ENCODE results near the gene SLC16A14. TPM values are rescaled to one million over a fixed set of nuclear protein-coding genes. Genes with fewer than 3 reads are reported as not detected.

SLC16A14 gene
- total and polyA plus RNA-seq, 2 of the 8 experiments (the other 6 are each of a cell fraction or from before 2014, with no cell fraction given) = 2.1 to 3.0 TPM

- Histone ChIP-seq H3K27me3 (replicated peaks in 1 of 4; ENCODE audit: control insufficient read depth in 3 of 4, extremely low read depth in 1 of 4, insufficient read depth in 3 of 4, low read length in 3 of 4) (no peaks in the 10 kb centered on the region), H2AFZ (ENCODE audit: low read length) (no peak overlapping the region), H3K4me3 (ENCODE audit: extremely low read depth in 1 of 4, insufficient read depth in 2 of 4, low read depth in 3 of 4, low read length in 4 of 4) (no peak overlapping the region), H3K36me3 (ENCODE audit: control insufficient read depth in 2 of 4, insufficient read depth in 4 of 4, low read length in 3 of 4) (no peaks in the 10 kb centered on the region; a peak in 1 of 8 replicates), H2BK120ac (replicated peaks; ENCODE audit: low read depth, low read length) (no peak overlapping the region), H2BK12ac (ENCODE audit: low read depth, low read length) (no peak overlapping the region), H3K18ac (ENCODE audit: extremely low read depth, low read length) (no peak overlapping the region), H3K27ac (ENCODE audit: low read depth, low read length) (no peak overlapping the region), H3K79me1 (ENCODE audit: low read depth, low read length) (no peaks in the 10 kb centered on the region), H4K5ac (ENCODE audit: insufficient read length, low read depth, low read length) (no peak overlapping the region), H3K23ac (ENCODE audit: insufficient read length) (no peak overlapping the region), H3K9me3 (ENCODE audit: insufficient read depth in 2 of 2, low read depth in 1 of 2, low read length in 1 of 2) (no peaks in the 10 kb centered on the region), H3K79me2 (ENCODE audit: control insufficient read depth in 1 of 2, insufficient read depth in 2 of 2, low read length in 2 of 2) (no peaks in the 10 kb centered on the region), H2AK5ac (ENCODE audit: low read depth, low read length) (no peak overlapping the region), H3K4me1 (replicated peaks in 1 of 4; ENCODE audit: control insufficient read depth in 3 of 4, insufficient read depth in 4 of 4, low read length in 3 of 4) (no peaks in the 10 kb centered on the region), H3K4ac (replicated peaks; ENCODE audit: insufficient read length, low read depth, low read length) (no peak overlapping the region), H3K56ac (replicated peaks; ENCODE audit: insufficient read length, low read depth, low read length) (no peak overlapping the region), H4K8ac (ENCODE audit: extremely low read depth, insufficient read depth, low read length) (no peak overlapping the region), H2BK20ac (ENCODE audit: low read length) (no peak overlapping the region), H4K20me1 (replicated peaks in 1 of 2; ENCODE audit: control insufficient read depth in 1 of 2, insufficient read depth in 2 of 2, low read length in 2 of 2) (no peaks in the 10 kb centered on the region), H3K4me2 (ENCODE audit: insufficient read depth in 1 of 2, low read depth in 2 of 2, low read length in 2 of 2) (no peak overlapping the region), H2BK15ac (ENCODE audit: low read length) (no peak overlapping the region), H2BK5ac (ENCODE audit: low read depth, low read length) (no peak overlapping the region), H3K14ac (ENCODE audit: insufficient read length) (no peak overlapping the region), H3K23me2 (ENCODE audit: low read depth, low read length) (no peaks in the 10 kb centered on the region), H4K91ac (replicated peaks; ENCODE audit: insufficient read length, low read length) (no peak overlapping the region), H3K9ac (replicated peaks in 1 of 4; ENCODE audit: extremely low read depth in 1 of 4, low read depth in 3 of 4, low read length in 3 of 4) (no peak overlapping the region)
- POLR2A ChIA-PET (ENCODE audit: partially characterized antibody) = no interaction called here
- DNase-seq (ENCODE audit: low read depth in 1 of 2, low spot score in 2 of 2) (peak; percentile 44 to 92), FAIRE-seq (peak; percentile 92)
- CTCF ChIA-PET (ENCODE audit: partially characterized antibody) = interaction anchor here (0.6 to 6.0 kb wide), 31 partner anchors 9 to 806 kb away, joined by 3 to 64 read pairs (median 3); partner anchors contain the start of gene SLC16A14
- WGBS, 2 experiments (ENCODE audit: extremely low coverage in 1 of 2, insufficient coverage in 1 of 2, insufficient read length in 1 of 2, insufficient replicate concordance in 2 of 2, low coverage in 1 of 2, low lambda C conversion rate in 2 of 2, missing lambda C conversion rate in 1 of 2) = 56% methylated on average over 12 of the region's 12 CpGs; no CpG with 5 or more reads in 1 of the 2 experiments
- TF ChIP-seq FOSL1 (IDR thresholded peaks at IDR 0.05; ENCODE audit: insufficient read depth, low read depth, low read length) (no peak), CEBPB (IDR thresholded peaks at IDR 0.05; ENCODE audit: low read depth, low read length) (0 out of 2 replicates have a peak, but pooled peaks have one; percentile 8), USF2 (IDR thresholded peaks at IDR 0.05; ENCODE audit: low read length) (no peak), SAP30 (IDR thresholded peaks at IDR 0.05; ENCODE audit: insufficient read depth, insufficient replicate concordance, low read length) (no peak), KDM4A (IDR thresholded peaks at IDR 0.05; ENCODE audit: low read depth, low read length, severe bottlenecking) (no peak), CTCF (IDR thresholded peaks at IDR 0.05; ENCODE audit: control extremely low read depth in 1 of 3, insufficient read depth in 1 of 3, low read depth in 1 of 3, low read length in 3 of 3) (peak; percentile 18 to 84 (median 78)), BRCA1 (IDR thresholded peaks at IDR 0.05; ENCODE audit: low read depth, low read length) (no peak), MAX (IDR thresholded peaks at IDR 0.05) (no peak)
These were observed 60.6 kb downstream of the SLC16A14 start for GRCh38 chr2:230007931-230008707.
